Measurements from ENCODE around the gene PTPRH.

PTPRH gene

GRCh38 chr19:55227241-55228014 lies 18.1 kb upstream of the PTPRH start:
- TF ChIP-seq TCF12 (IDR thresholded peaks at IDR 0.05; ENCODE audit: low read depth) (no peak), MAX (IDR thresholded peaks at IDR 0.05) (no peak), NFIC (IDR thresholded peaks at IDR 0.05) (no peak), EGR1 (IDR thresholded peaks at IDR 0.05) (no peak), TAF1 (IDR thresholded peaks at IDR 0.05; ENCODE audit: low read depth) (no peak), EP300 (IDR thresholded peaks at IDR 0.05; ENCODE audit: borderline replicate concordance) (no peak), REST (IDR thresholded peaks at IDR 0.05; ENCODE audit: low read depth) (no peak), CREB1 (IDR thresholded peaks at IDR 0.05; ENCODE audit: low read depth) (no peak), TEAD4 (IDR thresholded peaks at IDR 0.05) (no peak), CEBPB (IDR thresholded peaks at IDR 0.05) (no peak), FOXM1 (IDR thresholded peaks at IDR 0.05; ENCODE audit: borderline replicate concordance, low read depth) (no peak), ZBTB7A (IDR thresholded peaks at IDR 0.05; ENCODE audit: low read depth) (no peak), USF1 (IDR thresholded peaks at IDR 0.05) (no peak), YY1 (IDR thresholded peaks at IDR 0.05; ENCODE audit: low read depth) (no peak), RAD21 (IDR thresholded peaks at IDR 0.05; ENCODE audit: low read depth) (no peak)

- TF ChIP-seq FOXM1 (IDR thresholded peaks at IDR 0.05; ENCODE audit: borderline replicate concordance, low read depth) = no peak
- TF ChIP-seq NFIC (IDR thresholded peaks at IDR 0.05) = no peak
- TF ChIP-seq EGR1 (IDR thresholded peaks at IDR 0.05) = no peak
- TF ChIP-seq RAD21 (IDR thresholded peaks at IDR 0.05; ENCODE audit: low read depth) = no peak
- TF ChIP-seq MAX (IDR thresholded peaks at IDR 0.05) = no peak
- no peak for TF ChIP-seq TEAD4 (IDR thresholded peaks at IDR 0.05)
- no peak for TF ChIP-seq YY1 (IDR thresholded peaks at IDR 0.05; ENCODE audit: low read depth)
- no peak for TF ChIP-seq CREB1 (IDR thresholded peaks at IDR 0.05; ENCODE audit: low read depth)
- TF ChIP-seq TAF1 (IDR thresholded peaks at IDR 0.05; ENCODE audit: low read depth) = no peak
- no peak for TF ChIP-seq USF1 (IDR thresholded peaks at IDR 0.05)
- TF ChIP-seq CEBPB (IDR thresholded peaks at IDR 0.05) = no peak
- no peak for TF ChIP-seq ZBTB7A (IDR thresholded peaks at IDR 0.05; ENCODE audit: low read depth)
- TF ChIP-seq REST (IDR thresholded peaks at IDR 0.05; ENCODE audit: low read depth) = no peak
- TF ChIP-seq TCF12 (IDR thresholded peaks at IDR 0.05; ENCODE audit: low read depth) = no peak
- TF ChIP-seq EP300 (IDR thresholded peaks at IDR 0.05; ENCODE audit: borderline replicate concordance) = no peak
Measured at GRCh38 chr19:55226788-55227187, 17.5 kb upstream of the PTPRH start.

- TF ChIP-seq NFIC (IDR thresholded peaks at IDR 0.05) = no peak
- no peak for TF ChIP-seq TEAD4 (IDR thresholded peaks at IDR 0.05)
- TF ChIP-seq TAF1 (IDR thresholded peaks at IDR 0.05; ENCODE audit: low read depth) = no peak
- TF ChIP-seq EP300 (IDR thresholded peaks at IDR 0.05; ENCODE audit: borderline replicate concordance) = no peak
- no peak for TF ChIP-seq USF1 (IDR thresholded peaks at IDR 0.05)
- TF ChIP-seq ZBTB7A (IDR thresholded peaks at IDR 0.05; ENCODE audit: low read depth) = no peak
- TF ChIP-seq CREB1 (IDR thresholded peaks at IDR 0.05; ENCODE audit: low read depth) = no peak
- TF ChIP-seq CEBPB (IDR thresholded peaks at IDR 0.05) = no peak
- no peak for TF ChIP-seq REST (IDR thresholded peaks at IDR 0.05; ENCODE audit: low read depth)
- no peak for TF ChIP-seq MAX (IDR thresholded peaks at IDR 0.05)
Measured at GRCh38 chr19:55226273-55226672, 17.0 kb upstream of the PTPRH start.
